OCI-LY1 (cell line): Measurements from ENCODE around the gene PDS5B.

Experiments used
- H2AFZ ChIP-seq: fragments of 200-600 bp; sonication (generic), shearing (Covaris generic); 2 replicates; pipeline ENCODE4 v1.6.0; 2014; ENCODE audit warnings: antibody characterized with exemption, mild to moderate bottlenecking, low read length
- H3F3A ChIP-seq: fragments of 200-600 bp; sonication (generic), shearing (Covaris generic); 2 replicates; pipeline ENCODE4 v1.6.0; 2014; ENCODE audit warnings: mild to moderate bottlenecking, antibody characterized with exemption, low read length, moderate library complexity; ENCODE audit not compliant: insufficient read depth
- H3K27ac ChIP-seq: fragments of 200-600 bp; sonication (generic); 2 replicates; pipeline ENCODE4 v1.5.1; 2014; ENCODE audit warnings: low read length, mixed run types, mild to moderate bottlenecking, low read depth; ENCODE audit not compliant: poor library complexity, severe bottlenecking
- H3K27me3 ChIP-seq: fragments of 200-600 bp; sonication (generic); 2 replicates; pipeline ENCODE4 v1.6.0; 2014; ENCODE audit warnings: antibody characterized with exemption, mild to moderate bottlenecking, low read length, moderate library complexity; ENCODE audit not compliant: insufficient read depth
- H3K36me3 ChIP-seq: fragments of 200-600 bp; sonication (generic); 2 replicates; pipeline ENCODE4 v1.6.1; 2014; ENCODE audit warnings: mild to moderate bottlenecking, antibody characterized with exemption, low read length, moderate library complexity, mixed read lengths; ENCODE audit not compliant: insufficient read depth
- H3K4me1 ChIP-seq: fragments of 200-600 bp; sonication (generic); 2 replicates; pipeline ENCODE4 v1.5.1; 2014; ENCODE audit warnings: mild to moderate bottlenecking, low read length, moderate library complexity; ENCODE audit not compliant: insufficient read depth, severe bottlenecking
- H3K4me2 ChIP-seq: fragments of 200-600 bp; sonication (generic), shearing (Covaris generic); 2 replicates; pipeline ENCODE4 v1.6.1; 2014; ENCODE audit warnings: low read length
- H3K4me3 ChIP-seq: fragments of 200-600 bp; sonication (generic); 2 replicates; pipeline ENCODE4 v1.5.1; 2014; ENCODE audit warnings: low read length, low read depth, mild to moderate bottlenecking, mixed read lengths; ENCODE audit not compliant: poor library complexity, severe bottlenecking
- H3K79me2 ChIP-seq: fragments of 200-600 bp; shearing (Covaris generic); 2 replicates; pipeline ENCODE4 v1.6.1; 2016; ENCODE audit warnings: mixed run types, low read length, mixed read lengths; ENCODE audit not compliant: insufficient read depth
- H3K9ac ChIP-seq: fragments of 200-600 bp; sonication (generic), shearing (Covaris generic); 2 replicates; pipeline ENCODE4 v1.6.1; 2014; ENCODE audit warnings: mild to moderate bottlenecking, low read length, mixed read lengths
- H3K9me2 ChIP-seq: fragments of 200-600 bp; sonication (generic), shearing (Covaris generic); 2 replicates; pipeline ENCODE4 v1.6.1; 2014; ENCODE audit warnings: low read depth, mild to moderate bottlenecking, low read length, mixed read lengths
- H3K9me3 ChIP-seq: fragments of 200-600 bp; shearing (Covaris generic); 2 replicates; pipeline ENCODE4 v1.6.1; 2014; ENCODE audit warnings: low read length, mixed read lengths
- H4K20me1 ChIP-seq: fragments of 200-600 bp; sonication (generic), shearing (Covaris generic); 2 replicates; pipeline ENCODE4 v1.6.0; 2016; ENCODE audit warnings: mild to moderate bottlenecking, low read length; ENCODE audit not compliant: insufficient read depth
- CTCF ChIP-seq: fragments of 200-600 bp; sonication (generic), shearing (Covaris generic); IDR thresholded peaks from 2 replicates; pipeline ENCODE4 v1.5.1; 2017; ENCODE audit warnings: mild to moderate bottlenecking, antibody characterized with exemption, low read length, moderate library complexity, mixed read lengths
- EZH2 ChIP-seq: fragments of 200-600 bp; sonication (generic), shearing (Covaris generic); IDR thresholded peaks from 2 replicates; pipeline ENCODE4 v1.8.0; 2017; ENCODE audit warnings: borderline replicate concordance, mixed run types, mild to moderate bottlenecking, antibody characterized with exemption, low read length, moderate library complexity, mixed read lengths

PDS5B gene

DNA sequence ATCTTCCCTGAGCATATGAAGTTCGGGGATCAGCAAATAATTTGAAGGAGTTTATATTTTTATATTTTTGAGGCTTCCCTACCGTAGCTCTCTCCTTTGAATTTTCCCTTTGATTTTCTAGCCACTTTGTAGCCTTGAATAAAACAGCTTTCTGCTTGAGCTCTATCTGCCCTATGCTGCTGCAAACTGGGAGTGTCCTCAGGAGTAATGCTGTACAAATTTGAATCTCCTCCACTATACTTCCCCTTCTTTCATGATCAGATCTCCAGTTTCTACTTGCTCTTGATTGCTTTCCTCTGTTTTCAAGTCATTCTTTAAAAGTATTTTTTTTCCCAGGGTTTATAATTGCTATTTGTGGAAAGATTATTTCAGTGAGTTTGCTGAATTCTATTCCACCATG lies 14.6 kb downstream of the PDS5B start:
- no peak overlapping the region for H3K4me2 ChIP-seq

GRCh38 chr13:32609428-32609827 lies 23.2 kb downstream of the PDS5B start:
- Histone ChIP-seq H3K4me2 (no peak overlapping the region), H3K27me3 (no peaks in the 10 kb centered on the region), H4K20me1 (no peaks in the 10 kb centered on the region), H3K4me1 (no peaks in the 10 kb centered on the region), H3K4me3 (no peak overlapping the region), H3K9me2 (no peaks in the 10 kb centered on the region), H3F3A (no peaks in the 10 kb centered on the region), H2AFZ (no peak overlapping the region), H3K36me3 (no peaks in the 10 kb centered on the region; the same call in 1 of the 2 replicates), H3K27ac (no peak overlapping the region), H3K9ac (no peak overlapping the region), H3K79me2 (peaks cover 59% of the 10 kb centered on the region), H3K9me3 (no peaks in the 10 kb centered on the region)
- TF ChIP-seq CTCF (no peak), EZH2 (no peak)

More for the DNA sequence above, 14.6 kb downstream of the PDS5B start:
- Histone ChIP-seq H3F3A (no peaks in the 10 kb centered on the region), H3K9me3 (no peaks in the 10 kb centered on the region), H4K20me1 (no peaks in the 10 kb centered on the region), H3K9ac (no peak overlapping the region), H3K4me1 (peaks cover 4% of the 10 kb centered on the region), H3K79me2 (peaks cover 57% of the 10 kb centered on the region), H3K9me2 (no peaks in the 10 kb centered on the region), H3K27ac (no peak overlapping the region), H3K36me3 (no peaks in the 10 kb centered on the region), H2AFZ (no peak overlapping the region), H3K27me3 (no peaks in the 10 kb centered on the region), H3K4me3 (no peak overlapping the region)
- TF ChIP-seq CTCF (no peak), EZH2 (no peak)

- no peak for TF ChIP-seq EZH2
- TF ChIP-seq CTCF: no peak
- Histone ChIP-seq H3K79me2 (peaks cover 70% of the 10 kb centered on the region), H3K4me2 (no peak overlapping the region), H2AFZ (no peak overlapping the region), H3K9ac (no peak overlapping the region), H3K4me3 (no peak overlapping the region), H3K9me2 (no peaks in the 10 kb centered on the region), H3K9me3 (no peaks in the 10 kb centered on the region), H3K27me3 (no peaks in the 10 kb centered on the region), H3K27ac (no peak overlapping the region), H3F3A (no peaks in the 10 kb centered on the region), H4K20me1 (no peaks in the 10 kb centered on the region), H3K36me3 (no peaks in the 10 kb centered on the region; the same call in 1 of the 2 replicates), H3K4me1 (no peaks in the 10 kb centered on the region)
These were observed 24.3 kb downstream of the PDS5B start for GRCh38 chr13:32610538-32610937.
